ENCODE data around the gene PCLO. TPM values are rescaled to one million over a fixed set of nuclear protein-coding genes. Genes with fewer than 3 reads are reported as not detected.

Gene PCLO
- total and polyA plus RNA-seq, 9 donors: 0.27 to 0.90 (median 0.55) TPM

GRCh38 chr7:83021032-83021431 is 141.7 kb downstream of the PCLO start:
- Histone ChIP-seq H3K36me3 (ENCODE audit: control insufficient read depth, insufficient read depth, low read length) (no peaks in the 10 kb centered on the region), H3K27me3 (ENCODE audit: control insufficient read depth, insufficient read depth, low read length) (no peaks in the 10 kb centered on the region), H3K27ac (ENCODE audit: low read length) (no peak overlapping the region), H3K9me3 (replicated peaks; ENCODE audit: control insufficient read depth, low read depth, low read length) (peaks cover 6% of the 10 kb centered on the region), H3K4me3 (ENCODE audit: low read length) (no peak overlapping the region), H3K4me1 (ENCODE audit: control insufficient read depth, insufficient read depth, low read length) (no peaks in the 10 kb centered on the region)
- WGBS (ENCODE audit: insufficient coverage): no CpG with 5 or more reads among the region's 1 CpG
- DNase-seq: no peak

DNA sequence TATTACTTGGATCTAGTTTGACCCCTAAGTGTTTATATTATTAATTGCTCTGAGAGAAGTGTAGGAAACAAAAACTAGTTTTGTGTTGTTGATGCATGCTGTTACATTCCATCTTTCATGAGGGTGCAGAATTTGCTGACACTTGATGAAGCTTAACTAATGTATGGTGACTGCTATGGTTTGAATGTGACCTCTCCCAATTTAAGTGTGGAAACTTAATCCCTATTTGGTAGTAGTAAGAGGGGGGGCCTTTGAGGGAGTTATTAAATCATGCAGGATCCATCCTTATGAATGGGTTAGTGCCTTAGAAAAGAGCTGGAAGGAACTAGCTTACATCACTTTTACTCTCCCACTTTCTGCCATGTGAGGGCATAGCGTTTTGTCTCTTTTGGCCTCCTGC is 142.5 kb downstream of the PCLO start:
- Histone ChIP-seq H3K36me3 (ENCODE audit: control insufficient read depth, insufficient read depth, low read length) (no peaks in the 10 kb centered on the region), H3K4me3 (ENCODE audit: low read length) (no peak overlapping the region), H3K27me3 (ENCODE audit: control insufficient read depth, insufficient read depth, low read length) (no peaks in the 10 kb centered on the region), H3K9me3 (replicated peaks; ENCODE audit: control insufficient read depth, low read depth, low read length) (peaks cover 6% of the 10 kb centered on the region), H3K27ac (ENCODE audit: low read length) (no peak overlapping the region), H3K4me1 (ENCODE audit: control insufficient read depth, insufficient read depth, low read length) (no peaks in the 10 kb centered on the region)
- WGBS (ENCODE audit: insufficient coverage): no CpG with 5 or more reads among the region's 1 CpG
- DNase-seq: no peak

DNA sequence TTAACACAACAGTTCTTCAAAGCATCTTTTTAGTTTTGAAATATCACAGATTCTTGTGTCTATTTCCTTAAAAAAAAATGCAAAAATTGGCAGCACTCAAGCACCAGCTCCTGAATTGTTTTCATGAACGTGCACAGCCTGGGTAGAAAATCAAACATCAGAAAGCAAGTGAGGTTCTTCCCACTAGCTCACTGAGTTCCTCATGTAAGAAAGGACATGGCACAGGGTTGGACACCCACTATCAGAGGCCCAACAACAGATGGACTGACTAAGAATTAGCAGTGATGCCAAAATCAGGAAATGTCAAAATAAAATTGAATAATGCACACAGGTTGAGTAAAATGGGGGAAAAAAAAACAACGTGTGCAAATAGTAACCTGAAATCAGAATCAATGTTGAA is 146.8 kb downstream of the PCLO start:
- no peaks in the 10 kb centered on the region for H3K9me3 ChIP-seq (replicated peaks; ENCODE audit: control insufficient read depth, low read depth, low read length)
- no peak overlapping the region for H3K4me3 ChIP-seq (ENCODE audit: low read length)
- no peak for DNase-seq
- no peaks in the 10 kb centered on the region for H3K27me3 ChIP-seq (ENCODE audit: control insufficient read depth, insufficient read depth, low read length)
- H3K4me1 ChIP-seq (ENCODE audit: control insufficient read depth, insufficient read depth, low read length): no peaks in the 10 kb centered on the region
- no peaks in the 10 kb centered on the region for H3K36me3 ChIP-seq (ENCODE audit: control insufficient read depth, insufficient read depth, low read length)
- H3K27ac ChIP-seq (ENCODE audit: low read length): no peak overlapping the region
- 18% methylated on average over 2 of the region's 2 CpGs for WGBS (ENCODE audit: insufficient coverage)

- H3K27me3 ChIP-seq (ENCODE audit: control insufficient read depth, insufficient read depth, low read length): no peaks in the 10 kb centered on the region
- H3K36me3 ChIP-seq (ENCODE audit: control insufficient read depth, insufficient read depth, low read length): no peaks in the 10 kb centered on the region
- H3K4me3 ChIP-seq (ENCODE audit: low read length): no peak overlapping the region
- H3K27ac ChIP-seq (ENCODE audit: low read length): no peak overlapping the region
- WGBS (ENCODE audit: insufficient coverage): no CpG with 5 or more reads among the region's 1 CpG
- DNase-seq: no peak
- H3K4me1 ChIP-seq (ENCODE audit: control insufficient read depth, insufficient read depth, low read length): no peaks in the 10 kb centered on the region
- no peaks in the 10 kb centered on the region for H3K9me3 ChIP-seq (replicated peaks; ENCODE audit: control insufficient read depth, low read depth, low read length)
Observed at GRCh38 chr7:83014546-83014945, 148.1 kb downstream of the PCLO start.

DNA sequence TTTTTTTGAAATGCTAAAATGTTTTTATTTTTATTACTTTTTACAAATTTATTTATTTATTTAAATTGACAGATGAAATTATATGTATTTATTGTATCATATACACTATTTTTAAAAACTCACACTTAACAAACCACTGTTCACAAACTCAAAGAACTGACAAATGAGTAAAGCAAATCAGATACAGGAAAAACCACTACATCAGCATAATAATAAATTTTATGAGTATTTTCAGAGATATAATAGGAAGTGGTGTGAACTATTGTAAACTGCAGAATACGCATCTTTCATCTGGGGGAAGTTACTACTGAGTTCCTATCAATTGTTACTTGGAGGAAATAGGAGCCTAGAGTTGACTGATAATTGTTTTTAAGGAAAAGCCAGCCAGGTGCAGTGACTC is 150.7 kb downstream of the PCLO start:
- no peaks in the 10 kb centered on the region for H3K9me3 ChIP-seq (replicated peaks; ENCODE audit: control insufficient read depth, low read depth, low read length)
- no peak for DNase-seq
- no peak overlapping the region for H3K4me3 ChIP-seq (ENCODE audit: low read length)
- H3K27me3 ChIP-seq (ENCODE audit: control insufficient read depth, insufficient read depth, low read length): no peaks in the 10 kb centered on the region
- H3K27ac ChIP-seq (ENCODE audit: low read length): no peak overlapping the region
- no peaks in the 10 kb centered on the region for H3K4me1 ChIP-seq (ENCODE audit: control insufficient read depth, insufficient read depth, low read length)
- no CpG with 5 or more reads among the region's 1 CpG for WGBS (ENCODE audit: insufficient coverage)
- no peaks in the 10 kb centered on the region for H3K36me3 ChIP-seq (ENCODE audit: control insufficient read depth, insufficient read depth, low read length)

DNA sequence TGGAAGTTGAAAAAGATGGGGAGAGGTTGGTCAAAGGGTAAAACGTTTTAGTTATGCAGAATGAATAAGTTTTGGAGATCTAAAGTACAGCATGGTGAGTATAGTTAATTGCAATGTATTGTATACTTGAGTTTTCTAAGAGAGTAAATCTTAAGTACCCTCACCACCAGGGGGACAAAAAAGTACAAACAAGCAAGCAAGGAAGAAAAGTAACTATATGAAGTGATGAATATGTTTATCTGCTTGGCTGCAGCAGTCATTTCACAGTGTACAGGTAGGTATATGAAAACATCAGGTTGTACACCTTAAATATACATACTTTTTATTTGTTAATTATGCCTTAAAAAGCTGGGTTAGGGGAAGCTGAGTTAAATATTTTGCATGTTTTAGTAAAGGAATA is 157.3 kb downstream of the PCLO start:
- no peak overlapping the region for H3K27ac ChIP-seq (ENCODE audit: low read length)

GRCh38 chr7:83001362-83002040 is 161.2 kb downstream of the PCLO start:
- H3K27ac ChIP-seq (ENCODE audit: low read length): no peak overlapping the region
- no peak overlapping the region for H3K4me3 ChIP-seq (ENCODE audit: low read length)
- no CpG with 5 or more reads among the region's 3 CpGs for WGBS (ENCODE audit: insufficient coverage)
- no peaks in the 10 kb centered on the region for H3K4me1 ChIP-seq (ENCODE audit: control insufficient read depth, insufficient read depth, low read length)
- H3K9me3 ChIP-seq (replicated peaks; ENCODE audit: control insufficient read depth, low read depth, low read length): peaks cover 2% of the 10 kb centered on the region
- no peak for DNase-seq
- H3K36me3 ChIP-seq (ENCODE audit: control insufficient read depth, insufficient read depth, low read length): no peaks in the 10 kb centered on the region
- H3K27me3 ChIP-seq (ENCODE audit: control insufficient read depth, insufficient read depth, low read length): no peaks in the 10 kb centered on the region

More for the DNA sequence above, 157.3 kb downstream of the PCLO start:
- Histone ChIP-seq H3K36me3 (ENCODE audit: control insufficient read depth, insufficient read depth, low read length) (no peaks in the 10 kb centered on the region), H3K9me3 (replicated peaks; ENCODE audit: control insufficient read depth, low read depth, low read length) (peaks cover 2% of the 10 kb centered on the region), H3K27me3 (ENCODE audit: control insufficient read depth, insufficient read depth, low read length) (no peaks in the 10 kb centered on the region), H3K4me1 (ENCODE audit: control insufficient read depth, insufficient read depth, low read length) (no peaks in the 10 kb centered on the region), H3K4me3 (ENCODE audit: low read length) (no peak overlapping the region)
- WGBS (ENCODE audit: insufficient coverage): 11% methylated on average over 1 of the region's 1 CpG
- peak; percentile 11 for DNase-seq

- no peaks in the 10 kb centered on the region for H3K27me3 ChIP-seq (ENCODE audit: control insufficient read depth, insufficient read depth, low read length)
- DNase-seq: no peak
- H3K27ac ChIP-seq (ENCODE audit: low read length): no peak overlapping the region
- no peaks in the 10 kb centered on the region for H3K36me3 ChIP-seq (ENCODE audit: control insufficient read depth, insufficient read depth, low read length)
- no peaks in the 10 kb centered on the region for H3K4me1 ChIP-seq (ENCODE audit: control insufficient read depth, insufficient read depth, low read length)
- H3K9me3 ChIP-seq (replicated peaks; ENCODE audit: control insufficient read depth, low read depth, low read length): no peaks in the 10 kb centered on the region
- no peak overlapping the region for H3K4me3 ChIP-seq (ENCODE audit: low read length)
Observed at GRCh38 chr7:82998436-82998835, 164.2 kb downstream of the PCLO start.

GRCh38 chr7:82985144-82985802 is 177.4 kb downstream of the PCLO start:
- H3K36me3 ChIP-seq (ENCODE audit: control insufficient read depth, insufficient read depth, low read length): no peaks in the 10 kb centered on the region
- H3K27ac ChIP-seq (ENCODE audit: low read length): no peak overlapping the region
- no peaks in the 10 kb centered on the region for H3K4me1 ChIP-seq (ENCODE audit: control insufficient read depth, insufficient read depth, low read length)
- DNase-seq: no peak
- no peaks in the 10 kb centered on the region for H3K27me3 ChIP-seq (ENCODE audit: control insufficient read depth, insufficient read depth, low read length)
- no peaks in the 10 kb centered on the region for H3K9me3 ChIP-seq (replicated peaks; ENCODE audit: control insufficient read depth, low read depth, low read length)
- WGBS (ENCODE audit: insufficient coverage): no CpG with 5 or more reads among the region's 2 CpGs
- H3K4me3 ChIP-seq (ENCODE audit: low read length): no peak overlapping the region

DNA sequence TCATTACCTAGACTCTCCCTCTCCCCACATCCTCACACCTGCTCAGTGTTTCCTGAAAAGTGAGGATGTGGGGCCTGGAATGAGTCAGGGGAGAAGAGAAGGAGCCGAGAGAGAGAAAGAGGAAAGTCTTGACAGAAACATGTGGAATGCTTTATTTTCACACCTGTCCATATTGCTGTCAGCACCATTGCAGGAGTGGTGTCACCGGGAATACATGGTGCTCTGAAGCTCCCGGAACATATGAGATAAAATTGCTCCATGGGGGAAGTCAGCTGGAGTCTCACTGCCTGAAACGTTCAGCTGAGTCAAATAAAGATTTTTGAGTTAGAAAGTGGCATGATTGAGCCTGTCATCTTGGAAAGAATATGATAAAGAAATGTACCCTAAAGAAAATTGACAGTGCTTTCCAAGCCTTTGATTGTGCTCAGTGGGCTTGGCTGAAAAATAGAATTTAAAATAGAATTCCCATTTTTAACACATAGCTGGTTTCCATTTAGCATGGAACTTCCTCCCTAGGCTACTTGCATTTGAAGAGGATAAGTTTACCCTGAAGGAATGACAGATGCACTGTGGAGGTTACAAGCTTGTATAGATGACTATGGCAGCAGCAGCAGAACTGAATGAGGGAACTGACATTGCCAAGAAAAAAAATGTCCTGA is 182.4 kb downstream of the PCLO start:
- no peak for DNase-seq
- Histone ChIP-seq H3K27me3 (ENCODE audit: control insufficient read depth, insufficient read depth, low read length) (no peaks in the 10 kb centered on the region), H3K36me3 (ENCODE audit: control insufficient read depth, insufficient read depth, low read length) (no peaks in the 10 kb centered on the region), H3K9me3 (replicated peaks; ENCODE audit: control insufficient read depth, low read depth, low read length) (no peaks in the 10 kb centered on the region), H3K4me1 (ENCODE audit: control insufficient read depth, insufficient read depth, low read length) (no peaks in the 10 kb centered on the region), H3K27ac (ENCODE audit: low read length) (no peak overlapping the region), H3K4me3 (ENCODE audit: low read length) (no peak overlapping the region)
- WGBS (ENCODE audit: insufficient coverage): 0% methylated on average over 2 of the region's 4 CpGs
